Measurements from ENCODE around the gene ZFAND4. TPM values are rescaled to one million over a fixed set of nuclear protein-coding genes. Genes with fewer than 3 reads are reported as not detected.
"Not testable (repeated sequence)": the region's sequence is repeated elsewhere in the genome, so short reads cannot be mapped to it uniquely, and the experiment has no call there.

Gene ZFAND4
- total and polyA plus RNA-seq, 9 of the 15 experiments (the other 6 are each of a cell fraction or from before 2014, with no cell fraction given), result 0.42 to 3.0 (median 1.5) TPM

- TF ChIP-seq ZNF780A (CRISPR knock-in tag; IDR thresholded peaks at IDR 0.05) (no peak), ZNF584 (CRISPR knock-in tag; IDR thresholded peaks at IDR 0.05; ENCODE audit: low read depth) (no peak), ZFX (CRISPR knock-in tag; IDR thresholded peaks at IDR 0.05) (no peak), ARID1B (IDR thresholded peaks at IDR 0.05) (no peak), ZNF75A (CRISPR knock-in tag; IDR thresholded peaks at IDR 0.05) (no peak), NFE2L1 (tag; IDR thresholded peaks at IDR 0.05; ENCODE audit: borderline replicate concordance, low read depth) (no peak), ZKSCAN8 (CRISPR knock-in tag; IDR thresholded peaks at IDR 0.05) (no peak), SUPT5H (IDR thresholded peaks at IDR 0.05) (no peak), NFATC3 (IDR thresholded peaks at IDR 0.05) (no peak), CUX1 (CRISPR knock-in tag; IDR thresholded peaks at IDR 0.05) (no peak)
Observed at GRCh38 chr10:45655219-45655618, 17.4 kb downstream of the ZFAND4 start (continued).

GRCh38 chr10:45654753-45655141 is 17.8 kb downstream of the ZFAND4 start:
- H4K20me1 ChIP-seq (replicated peaks; ENCODE audit: control insufficient read depth, insufficient read depth, low read length); H3K4me3 ChIP-seq; H3K27ac ChIP-seq (ENCODE audit: extremely low read depth, low read depth, low read length); H3K4me2 ChIP-seq (ENCODE audit: insufficient read depth, low read length); intact Hi-C loops (cut with micrococcal nuclease); in situ Hi-C loops (cut with MboI); H3K9me1 ChIP-seq (ENCODE audit: control insufficient read depth, insufficient read depth, low read length); H2AFZ ChIP-seq (ENCODE audit: low read depth, low read length); FAIRE-seq; BruUV-seq (replicated peaks); H3K9me3 ChIP-seq (replicated peaks; ENCODE audit: control insufficient read depth, insufficient read depth, low read depth, low read length); H3K36me3 ChIP-seq (ENCODE audit: control insufficient read depth, insufficient read depth, low read length); CTCF ChIA-PET (ENCODE audit: low intra/inter-chr PET ratio); H3K4me1 ChIP-seq (replicated peaks in 1 of 2; ENCODE audit: control insufficient read depth in 2 of 2, insufficient read depth in 2 of 2, low read length in 2 of 2); DNase-seq (ENCODE audit: extremely low read depth in 1 of 4, low spot score in 3 of 4); H3K79me2 ChIP-seq (ENCODE audit: control insufficient read depth, insufficient read depth, low read length); H3K9ac ChIP-seq (ENCODE audit: insufficient read depth in 1 of 2, low read depth in 2 of 2, low read length in 2 of 2); ATAC-seq; H3K27me3 ChIP-seq (ENCODE audit: control insufficient read depth in 2 of 2, insufficient read depth in 2 of 2, low read length in 2 of 2): not testable (repeated sequence)
- 73% methylated on average over 2 of the region's 2 CpGs for WGBS (ENCODE audit: insufficient coverage, low coverage, missing lambda C conversion rate)
- POLR2A ChIA-PET, result interaction anchor here (1.0 to 1.9 kb wide), 2 partner anchors 8 to 17 kb away, joined by 3 to 8 read pairs; partner anchors contain the start of gene ZFAND4
